ENCODE results near the gene EPHA3.

Gene EPHA3

GRCh38 chr3:89104499-89104898, 2.9 kb upstream of the EPHA3 start:
- H3K27me3 ChIP-seq (ENCODE audit: control insufficient read depth, insufficient read depth, low read length) = no peaks in the 10 kb centered on the region
- no peaks in the 10 kb centered on the region for H3K36me3 ChIP-seq (ENCODE audit: control insufficient read depth, insufficient read depth, low read length)
- no peak overlapping the region for H3K9ac ChIP-seq (ENCODE audit: low read length)
- no peak overlapping the region for H3K4me3 ChIP-seq (ENCODE audit: low read length)
- H3K27ac ChIP-seq (ENCODE audit: low read depth, low read length) = no peak overlapping the region
- peaks cover 4% of the 10 kb centered on the region for H3K4me1 ChIP-seq (ENCODE audit: control insufficient read depth, insufficient read depth, low read length)

GRCh38 chr3:89105503-89105902, 1.9 kb upstream of the EPHA3 start:
- Histone ChIP-seq H3K27ac (ENCODE audit: low read depth, low read length) (no peak overlapping the region), H3K9ac (ENCODE audit: low read length) (no peak overlapping the region), H3K27me3 (ENCODE audit: control insufficient read depth, insufficient read depth, low read length) (no peaks in the 10 kb centered on the region), H3K4me1 (ENCODE audit: control insufficient read depth, insufficient read depth, low read length) (peaks cover 4% of the 10 kb centered on the region), H3K36me3 (ENCODE audit: control insufficient read depth, insufficient read depth, low read length) (no peaks in the 10 kb centered on the region), H3K4me3 (ENCODE audit: low read length) (no peak overlapping the region)

GRCh38 chr3:89108291-89108550, 800 bp downstream of the EPHA3 start:
- peak overlapping the region; percentile 85 for H3K4me3 ChIP-seq (ENCODE audit: low read length)
- H3K27me3 ChIP-seq (ENCODE audit: control insufficient read depth, insufficient read depth, low read length) = no peaks in the 10 kb centered on the region
- H3K4me1 ChIP-seq (ENCODE audit: control insufficient read depth, insufficient read depth, low read length) = peaks cover 4% of the 10 kb centered on the region
- H3K27ac ChIP-seq (ENCODE audit: low read depth, low read length) = no peak overlapping the region
- H3K36me3 ChIP-seq (ENCODE audit: control insufficient read depth, insufficient read depth, low read length) = no peaks in the 10 kb centered on the region
- no peak overlapping the region for H3K9ac ChIP-seq (ENCODE audit: low read length)

- H3K4me3 ChIP-seq (ENCODE audit: low read length) = no peak overlapping the region
- no peaks in the 10 kb centered on the region for H3K36me3 ChIP-seq (ENCODE audit: control insufficient read depth, insufficient read depth, low read length)
- H3K27me3 ChIP-seq (ENCODE audit: control insufficient read depth, insufficient read depth, low read length) = no peaks in the 10 kb centered on the region
- no peak overlapping the region for H3K9ac ChIP-seq (ENCODE audit: low read length)
- H3K27ac ChIP-seq (ENCODE audit: low read depth, low read length) = no peak overlapping the region
- no peaks in the 10 kb centered on the region for H3K4me1 ChIP-seq (ENCODE audit: control insufficient read depth, insufficient read depth, low read length)
Measured at GRCh38 chr3:89113344-89113743, 5.9 kb downstream of the EPHA3 start.

GRCh38 chr3:89113893-89114840, 6.7 kb downstream of the EPHA3 start:
- peak overlapping the region; percentile 64 for H3K4me3 ChIP-seq (ENCODE audit: low read length)
- no peaks in the 10 kb centered on the region for H3K36me3 ChIP-seq (ENCODE audit: control insufficient read depth, insufficient read depth, low read length)
- H3K4me1 ChIP-seq (ENCODE audit: control insufficient read depth, insufficient read depth, low read length) = no peaks in the 10 kb centered on the region
- H3K9ac ChIP-seq (ENCODE audit: low read length) = no peak overlapping the region
- peak overlapping the region; percentile 17 for H3K27ac ChIP-seq (ENCODE audit: low read depth, low read length)
- no peaks in the 10 kb centered on the region for H3K27me3 ChIP-seq (ENCODE audit: control insufficient read depth, insufficient read depth, low read length)

GRCh38 chr3:89114841-89115223, 7.4 kb downstream of the EPHA3 start:
- Histone ChIP-seq H3K4me3 (ENCODE audit: low read length) (peak overlapping the region; percentile 64), H3K27me3 (ENCODE audit: control insufficient read depth, insufficient read depth, low read length) (no peaks in the 10 kb centered on the region), H3K4me1 (ENCODE audit: control insufficient read depth, insufficient read depth, low read length) (no peaks in the 10 kb centered on the region), H3K9ac (ENCODE audit: low read length) (no peak overlapping the region), H3K27ac (ENCODE audit: low read depth, low read length) (peak overlapping the region; percentile 17), H3K36me3 (ENCODE audit: control insufficient read depth, insufficient read depth, low read length) (no peaks in the 10 kb centered on the region)

GRCh38 chr3:89116476-89116875, 9.1 kb downstream of the EPHA3 start:
- Histone ChIP-seq H3K4me3 (ENCODE audit: low read length) (no peak overlapping the region), H3K9ac (ENCODE audit: low read length) (no peak overlapping the region), H3K36me3 (ENCODE audit: control insufficient read depth, insufficient read depth, low read length) (no peaks in the 10 kb centered on the region), H3K27me3 (ENCODE audit: control insufficient read depth, insufficient read depth, low read length) (no peaks in the 10 kb centered on the region), H3K27ac (ENCODE audit: low read depth, low read length) (no peak overlapping the region), H3K4me1 (ENCODE audit: control insufficient read depth, insufficient read depth, low read length) (no peaks in the 10 kb centered on the region)

GRCh38 chr3:89138048-89138447, 30.6 kb downstream of the EPHA3 start:
- no peaks in the 10 kb centered on the region for H3K4me1 ChIP-seq (ENCODE audit: control insufficient read depth, insufficient read depth, low read length)
- no peak overlapping the region for H3K27ac ChIP-seq (ENCODE audit: low read depth, low read length)
- no peaks in the 10 kb centered on the region for H3K36me3 ChIP-seq (ENCODE audit: control insufficient read depth, insufficient read depth, low read length)
- H3K4me3 ChIP-seq (ENCODE audit: low read length) = no peak overlapping the region
- H3K27me3 ChIP-seq (ENCODE audit: control insufficient read depth, insufficient read depth, low read length) = no peaks in the 10 kb centered on the region
- no peak overlapping the region for H3K9ac ChIP-seq (ENCODE audit: low read length)

- Histone ChIP-seq H3K4me1 (ENCODE audit: control insufficient read depth, insufficient read depth, low read length) (no peaks in the 10 kb centered on the region), H3K27me3 (ENCODE audit: control insufficient read depth, insufficient read depth, low read length) (no peaks in the 10 kb centered on the region), H3K9ac (ENCODE audit: low read length) (no peak overlapping the region), H3K36me3 (ENCODE audit: control insufficient read depth, insufficient read depth, low read length) (no peaks in the 10 kb centered on the region), H3K27ac (ENCODE audit: low read depth, low read length) (no peak overlapping the region), H3K4me3 (ENCODE audit: low read length) (no peak overlapping the region)
Measured at GRCh38 chr3:89139870-89140269, 32.4 kb downstream of the EPHA3 start.

- Histone ChIP-seq H3K9ac (ENCODE audit: low read length) (no peak overlapping the region), H3K4me3 (ENCODE audit: low read length) (no peak overlapping the region), H3K36me3 (ENCODE audit: control insufficient read depth, insufficient read depth, low read length) (no peaks in the 10 kb centered on the region), H3K27me3 (ENCODE audit: control insufficient read depth, insufficient read depth, low read length) (no peaks in the 10 kb centered on the region), H3K4me1 (ENCODE audit: control insufficient read depth, insufficient read depth, low read length) (no peaks in the 10 kb centered on the region), H3K27ac (ENCODE audit: low read depth, low read length) (no peak overlapping the region)
Measured at GRCh38 chr3:89144080-89144479, 36.7 kb downstream of the EPHA3 start.

GRCh38 chr3:89145995-89146394, 38.6 kb downstream of the EPHA3 start:
- Histone ChIP-seq H3K27me3 (ENCODE audit: control insufficient read depth, insufficient read depth, low read length) (no peaks in the 10 kb centered on the region), H3K4me3 (ENCODE audit: low read length) (no peak overlapping the region), H3K27ac (ENCODE audit: low read depth, low read length) (no peak overlapping the region), H3K36me3 (ENCODE audit: control insufficient read depth, insufficient read depth, low read length) (no peaks in the 10 kb centered on the region), H3K4me1 (ENCODE audit: control insufficient read depth, insufficient read depth, low read length) (no peaks in the 10 kb centered on the region), H3K9ac (ENCODE audit: low read length) (no peak overlapping the region)

- H3K4me1 ChIP-seq (ENCODE audit: control insufficient read depth, insufficient read depth, low read length) = no peaks in the 10 kb centered on the region
- no peaks in the 10 kb centered on the region for H3K27me3 ChIP-seq (ENCODE audit: control insufficient read depth, insufficient read depth, low read length)
- no peak overlapping the region for H3K9ac ChIP-seq (ENCODE audit: low read length)
- no peak overlapping the region for H3K27ac ChIP-seq (ENCODE audit: low read depth, low read length)
- H3K4me3 ChIP-seq (ENCODE audit: low read length) = no peak overlapping the region
- no peaks in the 10 kb centered on the region for H3K36me3 ChIP-seq (ENCODE audit: control insufficient read depth, insufficient read depth, low read length)
Measured at GRCh38 chr3:89154416-89154815, 47.0 kb downstream of the EPHA3 start.

- Histone ChIP-seq H3K4me3 (ENCODE audit: low read length) (no peak overlapping the region), H3K27me3 (ENCODE audit: control insufficient read depth, insufficient read depth, low read length) (no peaks in the 10 kb centered on the region), H3K36me3 (ENCODE audit: control insufficient read depth, insufficient read depth, low read length) (no peaks in the 10 kb centered on the region), H3K4me1 (ENCODE audit: control insufficient read depth, insufficient read depth, low read length) (no peaks in the 10 kb centered on the region), H3K9ac (ENCODE audit: low read length) (no peak overlapping the region), H3K27ac (ENCODE audit: low read depth, low read length) (no peak overlapping the region)
Measured at GRCh38 chr3:89155811-89156210, 48.4 kb downstream of the EPHA3 start.

Measured in rectal smooth muscle tissue (tissue), 1 donor.